Neural crest cell (in vitro differentiated cells): ENCODE data around the gene GMNN. TPM values are rescaled to one million over a fixed set of nuclear protein-coding genes. Genes with fewer than 3 reads are reported as not detected.

Experiments used
- DNase-seq: peaks from one replicate; pipeline ENCODE4 v3.0.0; 2021; ENCODE audit warnings: low read depth, mixed read lengths, low spot score
- H3K27ac Mint-ChIP-seq: one replicate; pipeline ENCODE4 v1.8.0; 2021; ENCODE audit warnings: mild to moderate bottlenecking, mixed read lengths; ENCODE audit not compliant: unreplicated experiment
- H3K27me3 Mint-ChIP-seq: 2 replicates; pipeline ENCODE4 v1.8.0; 2021; ENCODE audit warnings: low read depth, mild to moderate bottlenecking, mixed read lengths
- H3K36me3 Mint-ChIP-seq: 2 replicates; pipeline ENCODE4 v1.8.0; 2021; ENCODE audit warnings: low read depth, mild to moderate bottlenecking, mixed read lengths
- H3K4me1 Mint-ChIP-seq: 2 replicates; pipeline ENCODE4 v1.8.0; 2021; ENCODE audit warnings: mixed read lengths
- H3K4me3 Mint-ChIP-seq: one replicate; pipeline ENCODE4 v1.8.0; 2021; ENCODE audit warnings: mild to moderate bottlenecking, mixed read lengths
- H3K9me3 Mint-ChIP-seq: 2 replicates; pipeline ENCODE4 v1.8.0; 2021; ENCODE audit warnings: mixed read lengths
- CTCF ChIP-seq: fragments of 200-600 bp; sonication (generic); conservative IDR thresholded peaks from 2 replicates; pipeline ENCODE4 v1.5.0; 2021; ENCODE audit warnings: antibody characterized with exemption, mild to moderate bottlenecking
- total RNA-seq: library from RNA; stranded (reverse); gene quantifications from 2 replicates; pipeline ENCODE4 v1.2.1, GENCODE V29; 2021

The GMNN gene
- total RNA-seq, 1 donor from 2014 or later: 112 TPM

- Mint-ChIP-seq H3K9me3 (no peaks in the 10 kb centered on the region), H3K36me3 (peaks cover 10% of the 10 kb centered on the region), H3K4me3 (peak overlapping the region; percentile 100), H3K4me1 (peaks cover 46% of the 10 kb centered on the region), H3K27ac (no peak overlapping the region), H3K27me3 (no peaks in the 10 kb centered on the region)
- no peak for TF ChIP-seq CTCF
- no peak for DNase-seq
Observed at GRCh38 chr6:24777227-24777626, 2.5 kb downstream of the GMNN start.

GRCh38 chr6:24778121-24778520 lies 3.4 kb downstream of the GMNN start:
- peaks cover 46% of the 10 kb centered on the region for H3K4me1 Mint-ChIP-seq
- H3K9me3 Mint-ChIP-seq: no peaks in the 10 kb centered on the region
- peaks cover 11% of the 10 kb centered on the region for H3K36me3 Mint-ChIP-seq
- H3K27me3 Mint-ChIP-seq: no peaks in the 10 kb centered on the region
- no peak overlapping the region for H3K27ac Mint-ChIP-seq
- peak overlapping the region; percentile 100 for H3K4me3 Mint-ChIP-seq
- DNase-seq: no peak
- TF ChIP-seq CTCF: no peak

- H3K4me3 Mint-ChIP-seq: peak overlapping the region; percentile 67
- H3K27me3 Mint-ChIP-seq: no peaks in the 10 kb centered on the region
- H3K36me3 Mint-ChIP-seq: peaks cover 11% of the 10 kb centered on the region
- H3K27ac Mint-ChIP-seq: no peak overlapping the region
- DNase-seq: no peak
- TF ChIP-seq CTCF: no peak
- H3K4me1 Mint-ChIP-seq: peaks cover 41% of the 10 kb centered on the region
- no peaks in the 10 kb centered on the region for H3K9me3 Mint-ChIP-seq
Observed at GRCh38 chr6:24778878-24779277, 4.1 kb downstream of the GMNN start.

GRCh38 chr6:24779416-24780016 lies 4.8 kb downstream of the GMNN start:
- no peak for TF ChIP-seq CTCF
- Mint-ChIP-seq H3K9me3 (no peaks in the 10 kb centered on the region), H3K4me1 (peaks cover 36% of the 10 kb centered on the region), H3K36me3 (peaks cover 11% of the 10 kb centered on the region), H3K27ac (no peak overlapping the region), H3K4me3 (no peak overlapping the region), H3K27me3 (no peaks in the 10 kb centered on the region)
- DNase-seq: no peak

- TF ChIP-seq CTCF: no peak
- no peaks in the 10 kb centered on the region for H3K27me3 Mint-ChIP-seq
- H3K36me3 Mint-ChIP-seq: peaks cover 11% of the 10 kb centered on the region
- no peak overlapping the region for H3K27ac Mint-ChIP-seq
- peaks cover 34% of the 10 kb centered on the region for H3K4me1 Mint-ChIP-seq
- no peak overlapping the region for H3K4me3 Mint-ChIP-seq
- no peak for DNase-seq
- no peaks in the 10 kb centered on the region for H3K9me3 Mint-ChIP-seq
Observed at GRCh38 chr6:24780206-24780605, 5.5 kb downstream of the GMNN start.
